Right lobe of liver (tissue), 6 donors: ENCODE measurements around the gene C6orf47. TPM values are rescaled to one million over a fixed set of nuclear protein-coding genes. Genes with fewer than 3 reads are reported as not detected.

Experiments
- ATAC-seq, 4 donors: fragments of 200-7000 bp; cut with Tn5 transposase; one replicate each; pipeline ENCODE4 v1.9.1; 2020; ENCODE audit warnings: mild to moderate bottlenecking in 4 of 4, moderate library complexity in 4 of 4
- DNase-seq, 3 donors: peaks; one replicate each; pipeline ENCODE4 v3.0.0-alpha.2; 2020
- H3K27ac ChIP-seq, 3 donors: fragments of 200-600 bp; one replicate each; pipeline ENCODE4 v1.8.0; 2022
- H3K27me3 ChIP-seq, 2 donors: fragments of 200-600 bp; one replicate each; pipeline ENCODE4 v1.8.0; 2022
- H3K36me3 ChIP-seq, 4 donors: fragments of 200-600 bp; sonication (generic) in 1 of 4; one replicate each; pipeline versions ENCODE4 v1.5.1 to v1.8.0; 2017 to 2022; ENCODE audit warnings: control low read depth in 1 of 4
- H3K4me1 ChIP-seq, 4 donors: fragments of 200-600 bp; sonication (generic) in 1 of 4; one replicate each; pipeline versions ENCODE4 v1.5.1 to v1.8.0; 2017 to 2022; ENCODE audit warnings: control low read depth in 1 of 4
- H3K4me3 ChIP-seq, 3 donors: fragments of 200-600 bp; one replicate each; pipeline ENCODE4 v1.8.0; 2022
- H3K9me3 ChIP-seq, 4 donors: fragments of 200-600 bp; sonication (generic) in 1 of 4; one replicate each; pipeline versions ENCODE4 v1.5.1 to v1.8.0; 2017 to 2022; ENCODE audit warnings: control low read depth in 1 of 4
- POLR2A ChIP-seq: fragments of 450-650 bp; IDR thresholded peaks from one replicate; pipeline ENCODE4 v1.6.1; 2017; ENCODE audit warnings: antibody characterized with exemption, mild to moderate bottlenecking
- WGBS: methylation state at CpG from one replicate; pipeline ENCODE4 v1.1.6; 2018; ENCODE audit warnings: low coverage, low lambda C conversion rate; ENCODE audit not compliant: insufficient coverage; ENCODE audit errors: missing lambda C conversion rate; 5-methylcytosine and 5-hydroxymethylcytosine counted together
- intact Hi-C, 2 donors: fragments of 100-400 bp; cut with DNase I; formaldehyde crosslinking; loops; one replicate each; pipeline versions ENCODE4 v1.11.2 to v1.14.1; 2022
- total RNA-seq, 6 experiments: library from RNA; depleted of rRNA in 2 of 6; stranded (reverse); fragments of >200 nt in 2 of 6; fragmentation: NEBNext Ultra II Directional in 3 of 6; extraction: Animal tissue kit (Norgen Biotek cat#: 25700) in 3 of 6; gene quantifications; one replicate each; pipeline versions ENCODE4 v1.1.0 to v1.2.4, GENCODE V29; 2016 to 2023
- TF ChIP-seq, protein P1 (sequence below), 4 donors: fragments of 200-600 bp in 3 of 4; fragments of 450-650 bp in 1 of 4; IDR thresholded peaks; one replicate each; pipeline versions ENCODE4 v1.5.1 to v1.8.0; 2016 to 2022; ENCODE audit warnings: antibody characterized with exemption in 4 of 4, mild to moderate bottlenecking in 2 of 4
- donor health status: DM: no; HTN: yes; CAD: no.
- donor health status: DM: no; HTN: no; CAD: no.
- donor health status: DM: no; HTN: no; CAD: no.
- donor health status: DM: no; HTN: yes; CAD: no.
- donor health status: DM: no; HTN: yes; CAD: no.

Gene C6orf47
- total RNA-seq, 6 experiments from 2014 or later, result 6.6 to 8.7 (median 7.6) TPM

GRCh38 chr6:31669676-31670075 lies 9.1 kb upstream of the C6orf47 start, which contains the start of gene LY6G5B:
LY6G5B (plus strand) TSS chr6:31669976; CDS start chr6:31670951, 975 bp downstream.
- peaks cover 10 to 55% (median 36%) of the 10 kb centered on the region in 4 donors for H3K36me3 ChIP-seq
- DNase-seq (no peak), ATAC-seq (no peak)
- no peak within 1 kb of the TSS for H3K27ac ChIP-seq
- no peaks in the 10 kb centered on the region for H3K9me3 ChIP-seq
- no peak within 1 kb of the TSS for H3K4me3 ChIP-seq
- H3K4me1 ChIP-seq, result peaks cover 0 to 6% (median 0%) of the 10 kb centered on the region in 4 donors
- intact Hi-C loops, result loop anchor here in 1 of 2 donors (10.0 kb wide), 1 partner anchor 205 kb away; the partner anchor contains the start of gene SLC44A4
- H3K27me3 ChIP-seq, result no peaks in the 10 kb centered on the region
- WGBS, result 81% methylated on average over 7 of the region's 8 CpGs
- TF ChIP-seq POLR2A, result no peak
- TF ChIP-seq, protein P1, sequence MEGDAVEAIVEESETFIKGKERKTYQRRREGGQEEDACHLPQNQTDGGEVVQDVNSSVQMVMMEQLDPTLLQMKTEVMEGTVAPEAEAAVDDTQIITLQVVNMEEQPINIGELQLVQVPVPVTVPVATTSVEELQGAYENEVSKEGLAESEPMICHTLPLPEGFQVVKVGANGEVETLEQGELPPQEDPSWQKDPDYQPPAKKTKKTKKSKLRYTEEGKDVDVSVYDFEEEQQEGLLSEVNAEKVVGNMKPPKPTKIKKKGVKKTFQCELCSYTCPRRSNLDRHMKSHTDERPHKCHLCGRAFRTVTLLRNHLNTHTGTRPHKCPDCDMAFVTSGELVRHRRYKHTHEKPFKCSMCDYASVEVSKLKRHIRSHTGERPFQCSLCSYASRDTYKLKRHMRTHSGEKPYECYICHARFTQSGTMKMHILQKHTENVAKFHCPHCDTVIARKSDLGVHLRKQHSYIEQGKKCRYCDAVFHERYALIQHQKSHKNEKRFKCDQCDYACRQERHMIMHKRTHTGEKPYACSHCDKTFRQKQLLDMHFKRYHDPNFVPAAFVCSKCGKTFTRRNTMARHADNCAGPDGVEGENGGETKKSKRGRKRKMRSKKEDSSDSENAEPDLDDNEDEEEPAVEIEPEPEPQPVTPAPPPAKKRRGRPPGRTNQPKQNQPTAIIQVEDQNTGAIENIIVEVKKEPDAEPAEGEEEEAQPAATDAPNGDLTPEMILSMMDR (IDR thresholded peaks at IDR 0.05), result no peak

DNA sequence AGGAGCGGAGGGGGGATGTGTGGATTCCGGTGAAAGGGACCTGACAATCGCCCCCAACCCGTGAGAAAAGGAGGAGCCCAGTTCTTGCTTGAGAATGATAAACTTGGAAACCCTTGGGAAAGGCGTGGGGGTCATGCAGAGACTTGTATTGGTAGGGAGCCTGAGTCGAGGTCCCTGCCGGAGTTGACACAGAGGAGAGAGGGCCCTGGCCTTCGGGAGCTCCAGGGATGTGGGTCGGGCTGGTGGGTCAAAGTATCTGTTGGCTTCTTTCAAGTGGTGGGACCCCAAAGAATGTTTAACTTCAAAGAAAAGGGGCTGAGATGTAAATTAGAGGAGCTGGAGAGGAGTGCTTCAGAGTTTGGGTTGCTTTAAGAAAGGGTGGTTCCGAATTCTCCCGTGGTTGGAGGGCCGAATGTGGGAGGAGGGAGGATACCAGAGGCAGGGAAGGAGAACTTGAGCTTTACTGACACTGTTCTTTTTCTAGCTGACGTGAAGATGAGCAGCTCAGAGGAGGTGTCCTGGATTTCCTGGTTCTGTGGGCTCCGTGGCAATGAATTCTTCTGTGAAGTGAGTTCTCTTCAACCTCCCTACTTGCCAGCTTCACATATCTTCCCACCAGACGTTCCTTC lies 5.9 kb upstream of the C6orf47 start:
- no peak for ATAC-seq
- Histone ChIP-seq H3K27me3 (no peaks in the 10 kb centered on the region), H3K4me3 (peak overlapping the region; percentile 70 to 93 (median 87)), H3K27ac (peak overlapping the region; percentile 62 to 90 (median 81)), H3K9me3 (no peaks in the 10 kb centered on the region), H3K4me1 (peaks cover 1 to 18% (median 8%) of the 10 kb centered on the region in 4 donors), H3K36me3 (peaks cover 10 to 46% (median 29%) of the 10 kb centered on the region in 4 donors)
- no peak for DNase-seq
- WGBS, result 3% methylated on average over 15 of the region's 15 CpGs
- no peak for TF ChIP-seq POLR2A
- TF ChIP-seq, protein P1 (IDR thresholded peaks at IDR 0.05), result no peak
- intact Hi-C loops, result no loop called here

GRCh38 chr6:31665501-31666336 lies 5.1 kb upstream of the C6orf47 start, which contains the start of gene CSNK2B:
CSNK2B (plus strand) TSS chr6:31666080; CDS start chr6:31666832, 752 bp downstream.
- peaks cover 1 to 18% (median 8%) of the 10 kb centered on the region in 4 donors for H3K4me1 ChIP-seq
- H3K9me3 ChIP-seq, result no peaks in the 10 kb centered on the region
- intact Hi-C loops, result no loop called here
- WGBS, result 0% methylated on average over 30 of the region's 63 CpGs
- ATAC-seq (peak; percentile 87 to 94 (median 91)), DNase-seq (peak; percentile 98 to 99 (median 99))
- H3K27ac ChIP-seq, result peak within 1 kb of the TSS; percentile 83 to 90 (median 86)
- no peaks in the 10 kb centered on the region for H3K27me3 ChIP-seq
- H3K36me3 ChIP-seq, result peaks cover 10 to 39% (median 26%) of the 10 kb centered on the region in 4 donors
- H3K4me3 ChIP-seq, result peak within 1 kb of the TSS; percentile 70 to 93 (median 87)
- peak; percentile 62 for TF ChIP-seq POLR2A
- TF ChIP-seq, protein P1 (IDR thresholded peaks at IDR 0.05), result peak in 3 of 4 donors; percentile 4 to 25 (median 16)

GRCh38 chr6:31664790-31665500 lies 4.4 kb upstream of the C6orf47 start, which contains the start of gene GPANK1:
GPANK1 (minus strand) TSS chr6:31664997; CDS start chr6:31664478, 519 bp downstream.
- WGBS, result under 1% methylated on average over 24 of the region's 39 CpGs

More at GRCh38 chr6:31664790-31665500, 4.4 kb upstream of the C6orf47 start, which contains the start of gene GPANK1:
- peak; percentile 88 to 93 (median 93) for DNase-seq
- no peaks in the 10 kb centered on the region for H3K27me3 ChIP-seq
- intact Hi-C loops, result no loop called here
- H3K27ac ChIP-seq, result peak within 1 kb of the TSS; percentile 83 to 90 (median 86)
- no peaks in the 10 kb centered on the region for H3K9me3 ChIP-seq
- H3K4me1 ChIP-seq, result peaks cover 1 to 18% (median 8%) of the 10 kb centered on the region in 4 donors
- H3K36me3 ChIP-seq, result peaks cover 10 to 31% (median 21%) of the 10 kb centered on the region in 4 donors
- peak; percentile 54 for TF ChIP-seq POLR2A
- TF ChIP-seq, protein P1 (IDR thresholded peaks at IDR 0.05), result no peak
- peak within 1 kb of the TSS; percentile 70 to 93 (median 87) for H3K4me3 ChIP-seq
- ATAC-seq, result peak; percentile 64 to 72 (median 68)
